ENCODE measurements around the gene HOXA5. TPM values are rescaled to one million over a fixed set of nuclear protein-coding genes. Genes with fewer than 3 reads are reported as not detected.

HOXA5 gene
- total RNA-seq, 1 donor from 2014 or later, result 15.3 TPM

DNA sequence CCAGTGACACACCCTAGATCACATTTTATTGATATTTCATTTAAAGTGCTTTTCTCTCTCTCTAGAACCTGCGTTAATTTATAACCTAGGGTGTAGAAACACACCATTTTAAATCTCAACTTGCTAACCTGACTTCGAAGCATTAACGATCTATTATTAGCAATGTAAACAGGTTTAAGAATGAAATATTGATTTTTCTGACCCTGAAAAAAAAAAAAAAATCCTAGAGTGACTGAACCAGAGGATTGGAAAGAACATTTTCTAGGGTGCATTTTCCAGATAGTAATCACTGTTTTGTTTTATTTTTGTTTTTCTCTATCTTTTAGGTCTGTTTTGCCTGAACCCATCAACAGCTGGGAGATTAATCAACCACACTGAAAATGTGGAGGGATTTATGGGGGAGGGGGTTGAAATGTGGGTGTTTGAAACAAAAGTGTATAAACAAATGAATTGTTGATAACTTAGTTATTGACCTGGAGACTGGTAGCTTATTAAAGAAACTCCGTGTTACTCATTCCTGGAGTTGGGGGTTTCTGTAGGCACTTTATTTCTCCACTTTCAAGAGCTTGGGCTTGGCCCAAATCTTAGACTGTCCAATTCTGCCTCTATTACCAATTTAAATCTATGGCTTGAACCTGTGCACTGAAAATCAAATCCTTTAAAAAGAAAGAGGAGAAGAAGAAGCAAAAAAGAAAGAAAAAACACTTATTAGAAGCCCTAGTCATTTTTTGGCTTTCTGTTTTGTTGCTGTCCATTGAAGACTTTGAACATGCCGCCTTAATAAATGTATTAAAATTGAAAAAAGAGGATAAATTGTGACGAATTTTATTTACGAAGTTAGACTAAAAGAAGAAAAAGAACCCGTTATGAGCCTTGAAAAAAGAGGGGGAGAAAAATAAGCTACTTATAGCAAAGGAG, 43.8 kb downstream of the HOXA5 start:
- DNase-seq (ENCODE audit: low spot score), result no peak

DNA sequence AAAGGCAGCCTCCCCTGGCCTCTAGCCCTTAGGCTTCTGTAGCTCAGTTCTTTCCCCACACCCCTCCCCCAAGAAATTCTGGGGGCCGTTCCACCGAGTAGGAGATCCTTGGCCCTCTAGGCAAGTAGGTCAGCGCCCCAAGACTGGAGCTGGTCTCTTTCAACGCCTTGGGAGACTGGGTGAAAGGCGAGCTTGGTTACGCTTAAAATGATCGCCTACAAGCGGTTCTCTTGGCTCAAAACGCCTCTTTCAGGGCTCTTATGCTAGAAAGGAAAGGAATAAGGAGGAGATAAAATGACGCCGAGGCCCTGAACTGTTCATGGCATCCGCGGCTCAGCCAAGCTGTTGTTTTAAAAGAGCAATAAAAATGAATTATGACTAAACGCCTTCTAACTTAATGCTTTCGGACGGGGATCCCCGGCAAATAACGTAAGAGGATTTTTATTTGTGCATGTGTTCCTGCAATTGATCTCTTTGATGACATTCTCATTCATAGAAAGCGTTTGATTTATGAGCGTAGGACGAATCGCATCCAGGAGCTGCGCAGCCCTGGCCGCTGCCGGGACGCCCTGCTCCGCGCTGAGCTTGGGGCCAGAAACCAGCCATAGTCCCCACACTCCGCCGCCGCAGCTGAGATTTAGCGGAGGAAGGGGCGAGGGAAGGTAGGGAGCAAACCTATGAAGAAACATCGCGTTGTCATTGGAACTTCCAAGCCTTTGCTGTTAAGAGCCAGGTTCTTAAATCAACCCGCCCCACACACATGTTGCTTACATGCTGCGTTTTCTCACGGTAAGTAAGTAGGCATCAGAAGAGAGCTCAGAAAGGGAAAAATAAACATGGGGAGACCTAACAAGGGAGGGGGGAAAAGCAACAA, 44.7 kb downstream of the HOXA5 start:
- DNase-seq (ENCODE audit: low spot score), result no peak

DNA sequence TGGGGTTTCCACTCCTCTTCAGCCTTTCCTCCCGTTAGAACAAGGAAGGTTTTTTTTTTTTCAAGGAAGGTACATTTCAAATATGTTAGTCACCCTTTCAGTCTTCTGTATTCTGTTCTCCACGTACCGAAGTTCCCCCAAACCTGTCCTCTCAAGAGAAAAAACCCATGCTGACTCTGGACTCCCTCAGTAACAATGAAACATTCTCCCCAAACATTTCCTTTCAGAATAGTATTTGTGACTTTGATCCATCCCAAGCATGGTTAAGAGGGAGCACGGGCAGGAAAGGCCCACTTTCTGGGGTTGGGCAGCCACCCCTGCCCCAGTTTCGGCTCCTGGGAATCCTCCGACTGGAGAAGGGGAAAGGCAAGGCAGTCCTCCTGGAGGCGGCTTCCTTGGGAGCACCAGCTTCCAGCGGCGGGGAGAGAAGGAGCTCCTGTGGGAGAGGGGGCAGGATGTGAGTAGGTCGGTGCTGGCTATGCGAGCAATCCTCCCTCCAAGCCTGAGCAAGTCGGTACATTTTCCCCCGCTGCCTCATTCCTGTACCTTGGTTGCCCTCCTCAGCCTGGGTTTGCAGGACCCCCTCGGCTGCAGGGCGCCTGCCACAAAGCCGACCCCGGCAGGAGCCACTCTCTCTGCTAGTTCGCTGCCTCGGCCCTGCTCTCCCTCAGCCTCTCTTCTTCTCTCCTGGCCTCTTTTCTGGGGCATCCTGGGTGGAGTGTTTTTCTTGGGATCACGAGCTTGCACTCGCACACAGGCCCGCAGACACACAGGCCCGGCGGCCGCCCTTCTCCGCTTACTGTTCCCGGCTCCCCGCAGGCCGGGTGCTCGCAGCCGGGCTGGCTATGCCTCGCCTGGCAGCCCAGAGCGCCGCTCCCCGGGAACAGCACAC, 45.5 kb downstream of the HOXA5 start:
- DNase-seq (ENCODE audit: low spot score), result no peak

DNA sequence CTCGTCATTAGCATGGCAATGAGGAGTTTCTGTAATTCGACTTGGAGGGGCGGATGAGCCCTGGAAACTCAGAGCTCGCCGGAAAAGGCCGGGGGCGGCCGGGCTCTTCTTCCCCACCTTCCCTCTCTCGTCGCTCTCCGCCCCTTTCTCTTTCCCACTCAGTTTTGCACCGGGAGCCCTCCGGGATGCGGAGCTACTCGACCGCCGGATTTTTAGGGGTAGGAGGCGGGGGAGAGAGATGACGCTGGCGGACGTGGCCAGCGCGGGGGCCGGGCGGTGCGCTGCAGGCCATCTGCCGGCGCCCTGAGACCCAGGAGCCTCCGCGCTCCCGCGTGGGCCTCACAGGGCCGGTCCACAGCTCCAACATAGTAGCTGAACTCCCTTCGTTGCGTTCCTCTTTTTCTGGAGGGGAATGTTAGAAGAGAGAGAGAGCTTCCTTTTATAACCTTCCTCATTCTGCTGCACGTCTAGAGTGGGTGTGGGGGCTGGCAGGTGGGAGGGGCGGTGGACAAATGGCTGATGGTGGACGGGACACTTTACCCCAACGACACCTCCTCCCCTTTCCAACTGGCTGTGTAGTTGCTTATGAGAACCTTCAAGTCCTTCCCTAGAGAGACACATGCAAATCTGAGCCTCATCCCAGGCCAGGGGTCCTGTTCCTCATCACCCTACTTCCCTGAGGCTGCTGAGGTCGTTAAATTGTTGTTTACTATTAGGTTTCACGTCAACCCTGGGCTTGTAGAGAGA, 46.5 kb downstream of the HOXA5 start:
- DNase-seq (ENCODE audit: low spot score), result no peak

DNA sequence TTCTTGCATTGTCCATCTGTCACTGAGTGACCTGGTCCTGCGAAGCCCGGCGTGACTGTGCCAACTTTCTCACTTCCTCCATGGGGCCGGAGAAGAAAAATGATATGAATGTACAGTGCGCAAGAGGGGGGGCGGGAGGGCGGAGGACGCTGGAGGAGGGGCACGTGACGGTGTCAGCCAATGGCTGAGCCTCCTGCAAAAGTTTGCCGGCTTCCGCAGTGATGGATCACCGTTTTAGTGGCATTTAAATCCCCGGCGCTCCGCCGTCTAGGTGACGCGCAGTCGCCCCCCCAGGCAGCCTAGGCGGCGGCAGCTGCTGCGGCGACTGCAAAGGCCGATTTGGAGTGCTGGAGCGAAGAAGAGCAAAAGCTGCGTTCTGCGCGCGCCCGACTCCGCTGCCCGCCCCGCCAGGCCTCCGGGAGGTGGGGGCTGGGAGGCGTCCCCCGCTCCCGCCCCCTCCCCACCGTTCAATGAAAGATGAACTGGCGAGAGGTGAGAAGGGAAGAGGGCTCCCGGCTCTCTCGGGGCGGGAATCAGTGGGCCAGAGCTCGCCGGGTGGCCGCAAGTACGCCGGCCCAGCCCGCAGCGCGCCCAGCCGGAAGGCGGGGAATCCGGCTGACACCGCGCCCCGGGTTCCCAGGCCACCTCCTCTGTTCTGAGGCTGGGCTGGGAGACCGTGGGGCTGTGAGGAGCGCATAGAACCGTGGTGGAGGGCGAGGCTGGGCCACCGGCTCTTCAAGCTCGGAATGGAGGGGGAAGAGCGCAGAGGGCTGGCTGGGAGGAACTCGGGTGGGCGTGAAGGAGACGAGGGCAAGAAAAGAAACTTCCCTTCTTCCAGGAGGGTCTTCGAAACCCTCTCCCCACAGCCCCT, 47.3 kb downstream of the HOXA5 start, which contains the start of gene HOXA1:
Gene HOXA1 (minus strand): TSS at position 104 of the 871 bp plus-strand sequence. CDS start 88 bp downstream, at position 16.
- DNase-seq (ENCODE audit: low spot score), result peak; percentile 90

DNA sequence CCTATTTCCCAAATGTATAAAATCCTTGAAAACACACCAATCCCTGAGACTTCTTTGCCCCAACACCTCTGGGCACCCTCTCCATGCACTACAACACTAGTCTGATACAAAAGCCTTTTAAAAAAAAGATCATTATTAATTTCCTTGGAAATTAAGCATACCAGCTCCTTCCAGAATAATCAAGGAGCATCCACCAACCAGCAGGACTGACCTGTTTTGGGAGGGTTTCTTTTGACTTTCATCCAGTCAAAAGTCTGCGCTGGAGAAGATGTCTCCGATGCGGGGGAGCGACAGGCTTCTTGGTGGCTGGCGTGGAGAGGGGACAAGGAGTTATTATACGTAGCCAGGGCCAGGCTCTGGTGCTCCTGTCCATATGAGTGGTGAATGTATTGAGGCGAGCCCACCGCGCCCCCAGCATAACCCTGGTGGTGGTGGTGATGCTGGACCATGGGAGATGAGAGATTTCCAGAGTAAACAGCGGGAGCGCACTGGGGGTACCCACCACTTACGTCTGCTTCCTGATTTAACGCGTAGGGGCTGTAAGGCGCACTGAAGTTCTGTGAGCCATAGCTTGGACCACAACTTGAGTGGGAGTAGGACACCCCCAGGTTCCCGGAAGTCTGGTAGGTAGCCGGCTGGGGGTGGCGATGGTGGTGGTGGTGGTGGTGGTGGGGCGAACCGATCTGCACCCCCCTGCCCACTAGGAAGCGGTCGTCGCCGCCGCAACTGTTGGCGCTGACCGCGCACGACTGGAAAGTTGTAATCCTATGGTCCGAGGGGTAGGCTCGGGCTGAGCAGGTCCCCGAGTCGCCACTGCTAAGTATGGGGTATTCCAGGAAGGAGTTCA, 48.2 kb downstream of the HOXA5 start:
- DNase-seq (ENCODE audit: low spot score), result no peak

DNA sequence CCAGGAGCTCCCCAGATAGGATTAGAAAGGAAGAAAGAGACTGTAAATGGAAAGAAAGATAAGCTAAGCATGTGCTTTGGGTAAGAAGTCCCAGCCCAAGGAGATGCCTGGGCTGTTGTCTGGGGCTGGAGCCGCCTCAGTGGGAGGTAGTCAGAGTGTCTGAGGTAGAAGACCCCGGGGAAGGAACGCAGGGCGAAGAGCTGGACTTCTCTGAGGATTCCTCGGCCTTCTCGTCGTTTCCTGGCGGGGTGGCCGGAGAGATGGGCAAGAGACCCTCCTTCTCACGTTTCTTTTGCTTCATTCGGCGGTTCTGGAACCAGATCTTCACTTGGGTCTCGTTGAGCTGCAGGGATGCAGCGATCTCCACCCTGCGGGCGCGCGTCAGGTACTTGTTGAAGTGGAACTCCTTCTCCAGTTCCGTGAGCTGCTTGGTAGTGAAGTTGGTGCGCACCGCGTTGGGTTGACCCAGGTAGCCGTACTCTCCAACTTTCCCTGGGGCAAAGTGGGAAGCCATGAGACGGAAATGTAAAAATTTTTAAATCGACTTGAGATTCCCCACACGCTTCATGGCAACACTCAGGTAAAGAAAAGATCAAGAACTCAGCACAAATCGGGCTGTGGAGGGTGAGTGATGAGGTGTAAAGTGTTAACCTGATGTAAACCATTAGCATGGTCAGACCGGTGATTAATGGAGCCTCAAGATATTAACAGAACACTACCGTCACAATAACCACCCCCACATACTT, 49.0 kb downstream of the HOXA5 start:
- DNase-seq (ENCODE audit: low spot score), result no peak

DNA sequence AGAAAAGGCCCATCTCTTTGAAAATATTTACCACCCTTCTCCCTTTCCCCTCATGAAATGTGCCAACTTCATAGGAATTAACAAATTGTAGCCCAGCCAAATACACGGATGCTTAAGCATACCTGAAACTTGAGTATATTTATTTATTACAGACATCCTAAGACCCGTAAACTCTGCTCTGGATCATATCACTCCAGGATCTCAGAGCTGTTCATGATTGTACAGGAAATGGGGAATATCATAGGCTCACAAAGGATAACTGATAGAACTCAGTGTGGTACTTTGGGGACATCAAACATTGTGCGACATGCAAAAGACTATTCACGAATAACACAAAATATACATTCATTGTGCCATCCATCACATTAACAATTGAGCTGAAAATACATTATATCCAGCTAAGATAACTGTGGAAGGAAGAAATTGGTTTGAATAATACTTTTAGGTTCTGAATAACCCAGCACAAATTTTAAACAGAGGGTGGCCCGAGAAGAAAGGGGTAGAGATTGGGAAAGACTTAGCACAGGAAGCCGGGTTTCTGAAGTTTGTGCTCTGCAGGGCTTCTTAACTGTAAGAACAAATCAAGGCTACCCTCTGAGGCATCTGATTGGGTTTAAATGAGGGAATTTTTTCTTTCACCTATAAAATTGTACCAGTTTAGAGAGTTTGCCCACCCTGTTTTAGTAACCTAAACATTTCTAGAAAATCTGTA, 50.1 kb downstream of the HOXA5 start:
- no peak for DNase-seq (ENCODE audit: low spot score)

DNA sequence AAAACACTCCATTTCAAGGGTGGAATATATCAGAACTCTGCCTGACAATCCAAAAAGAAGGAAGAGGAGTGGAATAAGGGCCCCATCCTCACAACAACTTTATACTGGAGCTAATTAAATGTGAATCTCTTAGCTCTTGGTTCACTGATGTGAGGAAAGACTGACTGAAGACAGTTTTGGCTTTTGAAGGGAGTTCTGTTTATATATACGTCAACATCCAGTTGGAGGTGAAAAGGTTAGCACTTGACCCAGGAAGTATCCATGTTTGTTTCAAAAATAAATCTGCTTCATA, 50.7 kb downstream of the HOXA5 start:
- no peak for DNase-seq (ENCODE audit: low spot score)

DNA sequence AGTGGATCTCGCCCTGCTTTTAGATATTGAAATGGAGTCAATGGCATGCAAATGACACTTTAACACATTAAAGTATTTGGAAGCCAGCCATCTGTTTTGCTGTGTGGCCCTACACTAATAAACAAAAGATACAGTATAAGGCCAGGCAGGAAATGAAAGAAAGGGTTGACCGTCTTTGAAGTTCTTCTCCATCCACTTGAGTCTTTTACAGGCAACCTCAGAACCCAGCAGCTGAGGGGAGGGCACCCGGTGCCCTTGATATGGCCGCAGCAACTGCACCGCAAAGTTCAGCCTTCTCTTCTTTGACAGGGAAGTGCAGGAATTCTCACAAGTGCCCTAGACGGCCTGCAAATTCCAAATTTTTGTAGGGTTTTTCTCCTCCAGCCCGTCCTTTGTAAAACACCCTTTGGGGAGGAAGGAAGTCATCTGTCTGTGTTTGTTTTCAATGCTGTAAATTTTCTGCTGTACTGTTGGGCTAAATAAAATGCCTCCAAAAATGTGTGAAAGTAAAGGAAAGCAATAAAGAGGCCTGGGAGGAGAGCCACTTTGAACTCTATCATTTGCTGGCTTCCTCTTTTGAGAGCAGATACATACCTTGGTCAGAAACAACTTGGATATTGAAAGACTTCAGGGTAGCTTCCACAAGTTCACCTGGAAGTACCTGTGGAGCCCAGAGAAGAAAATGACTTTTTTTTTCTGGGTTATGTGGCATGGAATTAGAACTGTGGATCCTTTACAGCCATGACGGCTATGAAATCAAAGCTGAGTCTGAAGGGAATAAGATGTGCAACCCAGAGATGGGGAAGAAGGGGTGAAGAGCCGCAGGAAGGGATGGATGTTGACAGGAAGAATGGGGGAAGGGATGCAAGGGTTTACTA, 51.3 kb downstream of the HOXA5 start:
- DNase-seq (ENCODE audit: low spot score), result no peak

DNA sequence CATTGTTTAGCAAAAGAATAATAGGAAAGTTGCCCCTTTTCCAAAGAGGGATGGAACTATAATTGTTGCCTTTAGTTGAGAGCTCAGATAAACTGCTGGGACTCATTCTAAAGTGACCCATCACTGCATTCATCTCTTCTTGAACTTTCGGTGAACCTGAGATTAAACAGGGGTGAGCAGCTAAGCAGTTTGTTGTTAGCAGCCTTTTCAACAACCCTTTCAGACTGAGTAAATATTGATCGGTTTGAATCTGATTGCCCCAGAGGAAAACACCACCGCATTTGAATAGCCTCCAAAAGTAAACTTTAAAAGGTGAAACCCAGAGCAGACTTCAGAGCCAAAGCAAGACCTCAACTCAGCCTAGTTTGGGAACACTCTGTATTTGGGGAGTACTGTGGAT, 52.4 kb downstream of the HOXA5 start:
- DNase-seq (ENCODE audit: low spot score), result no peak

Small RNAs within 50 kb of the gene (microRNA-seq; reads per million reads assigned to microRNA genes)
- gene MIR196B (ENCODE audit: borderline number of aligned reads), result 4,585 reads per million, percentile 89 among the genes with 10 or more reads in this experiment

Other genes starting within 250 kb of the HOXA5 start
- gene HOXA1, start 47.7 kb downstream of the HOXA5 start, total RNA-seq, result 1.3 TPM
- 1.2 TPM for gene HOXA2, start 41.0 kb downstream of the HOXA5 start, total RNA-seq
- 4.0 TPM for gene HOXA4, start 12.9 kb downstream of the HOXA5 start, total RNA-seq
- gene HOXA6, start 4.1 kb upstream of the HOXA5 start, total RNA-seq, result 3.1 TPM
- 5.8 TPM for gene HOXA3, start 8.9 kb upstream of the HOXA5 start, total RNA-seq
- 7.5 TPM for gene HOXA7, start 13.0 kb upstream of the HOXA5 start, total RNA-seq
- 10.4 TPM for gene HOXA9, start 21.9 kb upstream of the HOXA5 start, total RNA-seq
- gene HOXA10, start 30.6 kb upstream of the HOXA5 start, total RNA-seq, result 19.7 TPM
- gene HOXA11, start 41.6 kb upstream of the HOXA5 start, total RNA-seq, result 6.1 TPM
- gene HOXA13, start 56.4 kb upstream of the HOXA5 start, total RNA-seq, result 1.9 TPM
- 0.13 TPM for gene EVX1, start 99.1 kb upstream of the HOXA5 start, total RNA-seq

Data from mesenteric fat pad (tissue), 1 donor.